Measurements from ENCODE around the gene ELOF1.

Gene ELOF1

DNA sequence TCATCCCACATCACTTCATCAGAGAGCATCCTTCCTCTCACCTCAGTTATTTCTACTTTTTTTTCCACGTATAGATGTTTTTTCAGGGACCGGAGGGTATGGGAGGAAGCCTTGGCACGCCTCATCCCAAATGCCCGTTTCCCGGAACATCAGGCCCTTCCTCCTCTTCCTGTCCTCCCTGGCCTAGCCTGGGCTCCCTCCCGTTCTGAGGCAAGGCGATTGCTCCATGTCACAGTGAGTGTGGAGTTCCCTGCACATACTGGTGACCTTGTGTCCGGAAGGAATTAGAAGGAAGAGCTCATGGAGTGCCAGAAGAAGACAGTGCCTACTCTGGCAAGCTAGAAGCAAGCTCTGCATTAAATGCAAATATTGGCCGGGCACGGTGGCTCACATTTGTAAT is 37.1 kb upstream of the ELOF1 start:
- in situ Hi-C loops (cut with MboI; ENCODE audit: low sequenced_read_pairs, unreplicated experiment), result no loop called here
- TF ChIP-seq, protein P1, sequence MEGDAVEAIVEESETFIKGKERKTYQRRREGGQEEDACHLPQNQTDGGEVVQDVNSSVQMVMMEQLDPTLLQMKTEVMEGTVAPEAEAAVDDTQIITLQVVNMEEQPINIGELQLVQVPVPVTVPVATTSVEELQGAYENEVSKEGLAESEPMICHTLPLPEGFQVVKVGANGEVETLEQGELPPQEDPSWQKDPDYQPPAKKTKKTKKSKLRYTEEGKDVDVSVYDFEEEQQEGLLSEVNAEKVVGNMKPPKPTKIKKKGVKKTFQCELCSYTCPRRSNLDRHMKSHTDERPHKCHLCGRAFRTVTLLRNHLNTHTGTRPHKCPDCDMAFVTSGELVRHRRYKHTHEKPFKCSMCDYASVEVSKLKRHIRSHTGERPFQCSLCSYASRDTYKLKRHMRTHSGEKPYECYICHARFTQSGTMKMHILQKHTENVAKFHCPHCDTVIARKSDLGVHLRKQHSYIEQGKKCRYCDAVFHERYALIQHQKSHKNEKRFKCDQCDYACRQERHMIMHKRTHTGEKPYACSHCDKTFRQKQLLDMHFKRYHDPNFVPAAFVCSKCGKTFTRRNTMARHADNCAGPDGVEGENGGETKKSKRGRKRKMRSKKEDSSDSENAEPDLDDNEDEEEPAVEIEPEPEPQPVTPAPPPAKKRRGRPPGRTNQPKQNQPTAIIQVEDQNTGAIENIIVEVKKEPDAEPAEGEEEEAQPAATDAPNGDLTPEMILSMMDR (IDR thresholded peaks at IDR 0.05; ENCODE audit: borderline replicate concordance, control extremely low read depth, extremely low read depth, insufficient read depth, missing control alignments), result no peak
- no peak for DNase-seq (ENCODE audit: low spot score)

DNA sequence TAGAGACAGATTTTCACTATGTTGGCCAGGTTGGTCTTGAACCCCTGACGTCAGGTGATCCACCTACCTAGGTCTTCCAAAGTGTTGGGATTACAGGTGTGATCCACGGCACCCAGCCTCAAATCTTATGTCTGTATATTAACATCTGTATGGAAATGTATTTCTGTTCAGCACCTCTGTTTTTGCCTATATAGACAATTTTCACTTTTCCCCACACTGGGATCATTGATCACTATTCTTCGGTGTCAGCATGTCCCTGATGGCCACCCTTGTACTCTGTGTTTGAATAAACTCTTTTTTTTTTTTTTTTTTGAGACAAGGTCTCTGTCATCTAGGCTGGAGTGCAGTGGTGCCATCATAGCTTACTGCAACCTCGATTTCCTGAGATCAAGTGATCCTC is 35.1 kb upstream of the ELOF1 start:
- in situ Hi-C loops (cut with MboI; ENCODE audit: low sequenced_read_pairs, unreplicated experiment), result no loop called here
- TF ChIP-seq, protein P1 (IDR thresholded peaks at IDR 0.05; ENCODE audit: borderline replicate concordance, control extremely low read depth, extremely low read depth, insufficient read depth, missing control alignments), result no peak
- no peak for DNase-seq (ENCODE audit: low spot score)

DNA sequence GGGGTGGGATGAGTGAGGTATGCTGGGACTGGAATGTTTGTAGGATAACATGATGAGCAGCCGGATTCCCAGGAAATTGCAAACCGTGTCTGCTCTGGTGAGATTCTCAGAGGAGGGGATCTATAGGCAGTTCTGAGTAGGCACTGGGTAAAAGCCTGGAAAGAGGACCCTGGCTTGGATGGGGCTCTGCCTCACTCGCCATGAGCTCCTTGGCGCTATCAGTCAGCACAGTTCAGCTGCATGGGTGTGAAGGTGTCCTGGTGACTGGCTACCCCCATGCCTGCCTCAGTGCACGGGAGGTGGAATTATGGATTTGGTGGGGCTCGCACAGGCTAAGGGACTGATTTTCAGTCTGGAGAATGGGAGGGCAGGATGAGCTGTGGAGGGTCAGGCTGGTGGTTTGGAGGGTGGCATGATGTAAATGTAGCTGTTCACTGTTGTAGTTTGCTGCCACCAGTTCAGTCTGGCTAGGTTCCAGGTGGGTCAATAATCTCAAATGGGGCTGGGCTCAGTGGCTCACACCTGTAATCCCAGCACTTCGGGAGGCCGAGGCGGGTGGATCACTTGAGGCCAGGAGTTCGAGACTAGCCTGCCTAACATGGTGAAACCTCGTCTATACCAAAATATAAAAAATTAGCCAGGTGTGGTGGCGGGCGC is 29.1 kb upstream of the ELOF1 start:
- TF ChIP-seq, protein P1 (IDR thresholded peaks at IDR 0.05; ENCODE audit: borderline replicate concordance, control extremely low read depth, extremely low read depth, insufficient read depth, missing control alignments), result no peak
- DNase-seq (ENCODE audit: low spot score), result no peak
- in situ Hi-C loops (cut with MboI; ENCODE audit: low sequenced_read_pairs, unreplicated experiment), result no loop called here

DNA sequence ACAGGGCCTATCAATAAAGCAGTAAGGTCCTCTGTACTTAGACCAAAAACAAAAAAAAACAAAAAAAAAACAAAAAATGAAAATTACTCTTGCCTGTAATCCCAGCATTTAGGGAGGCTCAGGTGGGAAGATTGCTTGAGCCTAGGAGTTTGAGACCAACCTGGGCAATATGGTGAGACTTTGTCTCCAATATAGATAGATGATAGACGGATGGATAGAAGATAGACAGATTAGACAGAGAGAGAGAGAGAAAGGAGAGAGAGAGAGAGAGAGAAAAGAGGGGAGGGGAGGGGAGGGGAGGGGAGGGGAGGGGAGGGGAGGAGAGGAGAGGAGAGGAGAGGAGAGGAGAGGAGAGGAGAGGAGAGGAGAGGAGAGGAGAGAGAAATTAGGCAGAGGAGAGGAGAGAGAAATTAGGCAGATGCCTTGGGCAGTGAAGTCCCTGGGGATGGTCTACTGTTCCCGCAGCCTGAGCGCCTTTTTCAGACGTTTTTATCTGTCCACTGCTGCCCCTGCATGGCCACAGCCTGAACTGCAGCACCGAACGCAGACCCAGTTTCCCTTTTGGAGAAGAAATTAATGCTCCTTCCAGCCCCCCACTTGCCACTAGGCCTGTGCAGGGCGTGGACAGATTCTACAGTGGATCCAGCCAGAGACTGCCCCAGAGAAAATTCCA is 28.4 kb upstream of the ELOF1 start:
- in situ Hi-C loops (cut with MboI; ENCODE audit: low sequenced_read_pairs, unreplicated experiment), result no loop called here
- TF ChIP-seq, protein P1 (IDR thresholded peaks at IDR 0.05; ENCODE audit: borderline replicate concordance, control extremely low read depth, extremely low read depth, insufficient read depth, missing control alignments), result peak; percentile 94
- DNase-seq (ENCODE audit: low spot score), result peak; percentile 84

DNA sequence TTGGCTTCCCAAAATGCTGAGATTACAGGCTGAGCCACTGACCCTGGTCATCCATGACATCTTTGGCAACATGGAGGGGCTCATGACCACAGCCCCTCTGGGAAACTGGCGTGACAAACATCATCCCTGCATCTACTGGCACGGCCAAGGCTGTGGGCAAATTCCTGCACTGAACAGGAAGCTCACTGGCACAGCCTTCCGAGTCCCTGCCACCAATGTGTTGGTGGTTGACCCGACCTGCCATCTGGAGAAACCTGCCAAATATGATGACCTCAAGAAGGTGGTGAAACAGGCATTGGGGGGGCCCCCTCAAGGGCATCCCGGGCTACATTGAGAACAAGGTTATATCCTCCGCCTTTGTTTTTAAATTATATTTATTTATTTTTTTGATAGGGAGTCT is 27.3 kb upstream of the ELOF1 start:
- DNase-seq (ENCODE audit: low spot score), result no peak
- in situ Hi-C loops (cut with MboI; ENCODE audit: low sequenced_read_pairs, unreplicated experiment), result no loop called here
- TF ChIP-seq, protein P1 (IDR thresholded peaks at IDR 0.05; ENCODE audit: borderline replicate concordance, control extremely low read depth, extremely low read depth, insufficient read depth, missing control alignments), result no peak

DNA sequence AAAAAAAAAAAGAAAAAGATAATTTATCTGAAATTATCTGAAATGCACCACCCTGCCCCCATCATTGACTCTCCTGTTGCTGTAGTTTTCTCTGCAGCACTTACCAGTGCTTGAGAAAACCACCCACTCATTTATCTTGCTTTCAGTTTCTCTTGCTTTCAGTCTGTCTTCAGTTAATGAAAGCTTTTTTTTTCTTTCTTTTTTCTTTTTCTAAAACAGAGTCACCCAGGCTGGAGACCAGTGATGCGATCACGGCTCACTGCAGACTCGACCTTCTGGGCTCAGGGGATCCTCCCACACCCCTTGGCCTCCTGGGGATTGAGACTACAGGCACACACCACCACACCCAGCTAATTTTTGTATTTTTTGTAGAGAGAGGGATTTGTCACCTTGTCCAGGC is 22.7 kb upstream of the ELOF1 start:
- TF ChIP-seq, protein P1 (IDR thresholded peaks at IDR 0.05; ENCODE audit: borderline replicate concordance, control extremely low read depth, extremely low read depth, insufficient read depth, missing control alignments), result no peak
- peak; percentile 76 for DNase-seq (ENCODE audit: low spot score)
- in situ Hi-C loops (cut with MboI; ENCODE audit: low sequenced_read_pairs, unreplicated experiment), result no loop called here

All from GM13976 (cell line).